OCI-M1 (cell line): ENCODE measurements around the gene OR11H12.
"Not testable (repeated sequence)": the region's sequence is repeated elsewhere in the genome, so short reads cannot be mapped to it uniquely, and the experiment has no call there.

Experiments used
- DNase-seq: peaks from one replicate; lab custom pipeline; 2025; lab: John Stamatoyannopoulos, UW

Gene OR11H12

DNA sequence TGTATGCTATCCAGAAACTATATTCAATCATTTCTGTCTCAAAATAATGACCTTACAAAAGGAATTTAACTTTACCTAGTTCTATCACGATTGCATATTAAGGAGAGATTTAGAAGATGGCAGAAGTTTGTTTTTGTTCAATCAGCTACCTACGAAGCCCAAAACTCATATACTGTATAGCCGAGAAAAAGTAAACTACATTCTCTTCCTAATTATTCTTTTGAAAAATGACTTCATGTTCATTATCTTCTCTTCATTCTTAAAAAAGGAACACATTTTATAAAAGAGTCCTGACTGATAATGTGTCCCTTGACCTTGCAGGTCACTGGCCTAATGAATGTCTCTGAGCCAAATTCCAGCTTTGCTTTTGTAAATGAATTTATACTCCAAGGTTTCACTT is at the start of gene OR11H12:
Gene OR11H12 (plus strand): TSS at position 301 of the 400 bp plus-strand sequence. CDS start 0 bp downstream, at position 301.
- DNase-seq, result not testable (repeated sequence)

DNA sequence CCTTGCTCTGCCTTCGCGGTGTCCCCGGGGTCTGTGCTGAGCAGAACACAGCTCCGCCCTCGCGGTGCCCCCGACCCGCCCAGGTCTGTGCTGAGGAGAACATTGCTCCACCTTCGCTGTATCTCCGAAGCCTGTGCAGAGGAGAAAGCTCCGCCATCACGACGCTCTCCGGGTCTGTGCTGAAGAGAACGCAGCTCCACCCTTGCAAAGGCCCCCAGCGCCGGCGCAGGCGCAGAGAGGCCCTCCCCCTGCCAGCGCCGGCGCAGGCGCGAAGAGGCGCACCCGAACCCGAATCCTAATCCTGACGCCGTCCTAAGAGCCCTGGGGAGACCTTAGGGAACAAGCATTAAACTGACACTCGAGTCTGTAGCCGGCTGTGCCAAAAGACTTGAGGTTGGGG is 18.0 kb upstream of the OR11H12 start:
- DNase-seq, result not testable (repeated sequence)

- not testable (repeated sequence) for DNase-seq
Measured at GRCh38 chr14:18626610-18627213, 25.8 kb downstream of the OR11H12 start.

DNA sequence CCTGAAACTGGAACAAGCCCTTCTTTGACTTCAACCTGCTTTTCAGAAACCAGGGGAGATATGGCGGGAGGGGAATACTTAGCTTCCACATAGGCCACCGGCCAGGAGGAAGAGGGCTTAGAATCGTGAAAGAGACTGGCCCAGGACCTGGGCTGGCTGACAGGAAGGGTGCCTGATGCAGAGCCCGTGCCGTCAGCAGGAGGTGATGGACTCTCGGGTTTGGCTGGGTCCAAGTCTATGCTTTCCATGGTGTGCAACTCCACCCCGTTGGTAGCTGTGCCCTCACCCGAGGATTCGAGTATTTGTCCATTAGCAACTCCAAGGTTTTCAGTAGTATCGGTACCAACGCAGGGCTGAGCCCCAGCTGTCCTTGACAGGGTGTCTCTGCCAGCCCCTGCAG is 35.1 kb downstream of the OR11H12 start:
- DNase-seq, result not testable (repeated sequence)

- not testable (repeated sequence) for DNase-seq
Measured at GRCh38 chr14:18638032-18638431, 37.1 kb downstream of the OR11H12 start.

DNA sequence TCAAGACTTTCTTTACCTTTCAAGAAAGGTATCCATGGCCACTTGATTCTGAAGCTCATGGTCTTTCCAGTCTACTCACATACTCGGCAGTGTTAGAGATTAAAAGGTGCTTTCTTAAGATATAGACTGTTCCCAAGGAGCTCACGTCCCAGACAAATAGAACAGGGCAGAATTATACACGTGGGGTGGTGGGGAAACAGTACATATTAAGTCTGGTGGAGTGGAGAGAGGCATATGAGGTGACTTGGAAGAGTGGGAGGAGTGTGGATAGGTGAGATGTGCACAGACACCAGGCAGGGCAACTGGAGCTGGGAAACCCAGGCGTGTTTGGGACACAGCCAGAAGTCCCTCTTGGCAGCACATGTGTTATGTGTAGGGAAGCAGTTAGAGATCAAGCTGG is 37.9 kb downstream of the OR11H12 start:
- not testable (repeated sequence) for DNase-seq

- DNase-seq, result not testable (repeated sequence)
Measured at GRCh38 chr14:18646075-18646730, 45.3 kb downstream of the OR11H12 start.
